Heart left ventricle (tissue), 13 donors: ENCODE results near the gene GBGT1.

ENCODE experiments used
- CTCF ChIP-seq, 12 donors: fragments of 200-600 bp; sonication (generic) in 4 of 12; IDR thresholded peaks; one replicate each; pipeline versions ENCODE4 v1.5.0 to v1.8.0; 2018 to 2022; ENCODE audit warnings: antibody characterized with exemption in 12 of 12, mild to moderate bottlenecking in 5 of 12
- POLR2A ChIP-seq, 2 donors: fragments of 450-650 bp; IDR thresholded peaks; one replicate each; pipeline ENCODE4 v1.6.1; 2017; ENCODE audit warnings: antibody characterized with exemption in 2 of 2, mild to moderate bottlenecking in 2 of 2, moderate library complexity in 2 of 2
- donor health status: ischemic (EF 13 %, LVEDD 7.1; RV severe dilation, severe dysfunction).
- donor health status: DM: no; HTN: yes; CAD: no.
- donor health status: DM: no; HTN: no; CAD: no.
- donor health status: ischemic (EF 25% LVEDD 6.9; RV normal size, moderate dysfunction).
- donor health status: ischemic (EF 25% LVEDD 5.7; RV mildly dilated, moderate dysfunction).
- donor health status: ischemic (EF 35%, LVEDD 5.7; RV mildly dilated, moderate dysfunction).
- donor health status: nonischemic (EF 11% LVEDD 7.7; RV severe dilation, severe dysfunction).
- donor health status: DM: yes; HTN: yes; CAD: no.
- donor health status: PGD.
- donor health status: ischemic (EF 29% LVEDD 5.4; RV normal size, mild dysfunction).
- donor health status: nonischemic (EF 23%, LVEDD 6.1; RV moderate dilation, normal function).

GRCh38 chr9:133115604-133116345 is 47.9 kb downstream of the GBGT1 start:
- no peak for TF ChIP-seq POLR2A (IDR thresholded peaks at IDR 0.05)
- no peak for TF ChIP-seq CTCF (IDR thresholded peaks at IDR 0.05)
